ENCODE measurements around the gene TJP3.

TJP3 gene

DNA sequence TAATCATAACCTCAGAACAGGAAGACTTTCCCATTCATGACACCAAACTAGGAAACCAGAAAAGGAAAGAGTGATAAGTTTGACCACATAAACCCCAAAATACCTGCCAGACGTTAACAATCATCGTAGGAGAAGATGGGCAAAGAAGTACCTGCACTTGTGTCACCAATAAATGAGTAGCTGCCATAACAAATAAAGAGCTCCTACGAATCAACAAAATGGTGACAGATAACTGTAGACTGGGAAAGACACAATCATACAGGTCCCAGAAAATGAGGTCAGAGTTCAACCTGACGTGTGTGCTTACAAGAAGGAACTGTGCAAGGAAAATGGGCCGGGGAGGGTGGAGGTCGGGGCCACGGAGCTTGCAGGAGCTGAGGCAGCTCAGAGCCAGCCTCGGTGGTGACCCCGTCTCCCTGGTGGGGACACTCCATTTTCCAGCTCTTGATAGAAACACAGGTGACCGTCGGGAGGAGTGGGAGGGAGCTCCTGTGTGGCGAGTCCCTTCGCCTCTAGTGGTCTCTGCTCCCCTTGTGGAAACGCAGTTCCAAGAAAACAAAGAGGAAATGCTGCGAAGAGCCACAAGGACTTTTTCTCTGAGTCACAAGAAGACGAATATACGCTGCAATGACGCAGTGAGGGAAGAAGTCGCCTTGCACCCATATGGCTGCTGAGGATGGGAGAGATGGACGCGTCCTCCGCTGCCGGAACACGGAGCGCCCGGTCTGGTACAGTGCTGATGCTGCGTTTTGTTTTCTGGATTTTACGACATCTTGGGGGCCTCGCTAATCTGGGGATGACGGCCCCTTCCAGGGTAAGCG is 17.4 kb upstream of the TJP3 start:
- DNase-seq (ENCODE audit: low read depth in 4 of 4, low spot score in 1 of 4): no peak

DNA sequence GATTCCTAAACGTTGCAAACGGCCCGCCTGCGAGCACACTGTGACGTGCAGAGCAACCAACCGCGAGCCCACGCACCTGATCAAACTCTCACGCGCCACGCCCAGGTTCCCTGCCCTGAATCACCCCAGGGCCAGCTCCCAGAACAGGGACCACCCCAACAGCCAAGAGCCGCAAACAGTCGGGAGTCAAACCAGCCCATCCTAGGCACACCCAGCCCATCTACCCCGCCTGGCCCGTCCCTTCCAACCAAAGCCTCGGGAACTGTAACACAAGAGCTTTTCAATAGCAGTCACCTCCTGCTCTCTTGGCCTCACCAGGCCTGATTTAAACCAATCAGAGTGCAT is 16.8 kb upstream of the TJP3 start:
- no peak for DNase-seq (ENCODE audit: low read depth in 4 of 4, low spot score in 1 of 4)

DNA sequence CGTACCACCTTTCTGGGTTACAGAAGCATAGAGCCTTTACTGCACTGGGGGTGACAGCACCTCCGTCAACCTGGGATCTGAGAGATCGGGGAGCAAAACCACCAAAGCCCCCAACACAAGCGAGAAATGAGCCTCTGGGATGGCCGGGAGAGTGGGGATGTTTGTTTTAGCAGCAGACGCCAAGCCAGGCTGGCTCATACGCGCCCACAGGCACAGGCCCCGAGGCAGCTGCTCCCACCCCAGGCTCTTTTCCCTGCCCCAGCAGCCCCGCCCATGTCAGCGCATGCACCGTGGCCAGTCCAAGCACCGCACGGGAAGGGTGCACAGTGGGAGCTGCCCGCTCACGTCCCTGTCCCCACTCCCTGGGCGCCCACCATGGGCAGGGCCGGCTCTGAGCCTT is 16.5 kb upstream of the TJP3 start:
- no peak for DNase-seq (ENCODE audit: low read depth in 4 of 4, low spot score in 1 of 4)

DNA sequence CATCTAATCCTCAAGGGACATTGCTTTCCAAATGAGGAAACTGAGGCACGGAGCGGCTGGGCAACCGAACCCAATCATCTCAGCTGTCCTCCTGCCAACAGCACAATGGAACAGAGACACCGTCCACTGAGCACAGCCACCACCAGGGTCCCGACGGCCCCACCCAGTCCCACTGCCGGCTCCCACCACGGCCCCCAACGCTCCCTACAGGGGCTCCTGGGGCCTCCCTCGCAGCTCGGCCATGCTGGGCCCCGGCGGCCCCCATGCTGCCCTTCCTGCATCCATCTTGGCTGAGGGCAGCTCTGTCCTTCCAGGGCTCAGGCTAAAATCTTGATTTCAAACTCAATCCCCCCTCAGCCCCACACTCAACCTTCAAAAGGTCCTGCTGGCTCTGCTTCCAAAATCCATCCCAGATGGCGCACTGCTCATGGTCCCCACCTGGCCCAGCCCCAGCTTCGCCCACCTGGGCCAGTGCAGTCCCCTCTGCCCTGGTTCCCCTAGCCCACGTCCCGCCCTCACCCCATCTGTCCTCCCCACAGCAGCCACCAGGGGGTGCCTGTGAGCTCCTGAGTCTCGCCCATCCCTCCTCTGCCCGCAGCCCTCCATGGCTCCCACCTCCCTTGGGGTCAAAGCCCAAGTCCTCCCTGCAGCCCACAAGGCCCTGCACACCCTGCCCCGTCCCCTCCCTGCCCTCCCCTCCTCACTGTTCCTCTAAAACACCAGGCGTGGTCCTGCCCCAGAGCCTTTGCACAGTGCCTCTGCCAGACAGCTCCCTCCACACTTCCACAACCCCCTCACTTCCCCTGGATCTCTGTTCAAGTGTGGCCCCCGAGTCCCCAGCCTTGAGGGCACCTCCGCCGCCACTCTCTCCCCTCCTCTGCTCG is 15.8 kb upstream of the TJP3 start:
- peak in 1 of 4 experiments; percentile 42 for DNase-seq (ENCODE audit: low read depth in 4 of 4, low spot score in 1 of 4)

DNA sequence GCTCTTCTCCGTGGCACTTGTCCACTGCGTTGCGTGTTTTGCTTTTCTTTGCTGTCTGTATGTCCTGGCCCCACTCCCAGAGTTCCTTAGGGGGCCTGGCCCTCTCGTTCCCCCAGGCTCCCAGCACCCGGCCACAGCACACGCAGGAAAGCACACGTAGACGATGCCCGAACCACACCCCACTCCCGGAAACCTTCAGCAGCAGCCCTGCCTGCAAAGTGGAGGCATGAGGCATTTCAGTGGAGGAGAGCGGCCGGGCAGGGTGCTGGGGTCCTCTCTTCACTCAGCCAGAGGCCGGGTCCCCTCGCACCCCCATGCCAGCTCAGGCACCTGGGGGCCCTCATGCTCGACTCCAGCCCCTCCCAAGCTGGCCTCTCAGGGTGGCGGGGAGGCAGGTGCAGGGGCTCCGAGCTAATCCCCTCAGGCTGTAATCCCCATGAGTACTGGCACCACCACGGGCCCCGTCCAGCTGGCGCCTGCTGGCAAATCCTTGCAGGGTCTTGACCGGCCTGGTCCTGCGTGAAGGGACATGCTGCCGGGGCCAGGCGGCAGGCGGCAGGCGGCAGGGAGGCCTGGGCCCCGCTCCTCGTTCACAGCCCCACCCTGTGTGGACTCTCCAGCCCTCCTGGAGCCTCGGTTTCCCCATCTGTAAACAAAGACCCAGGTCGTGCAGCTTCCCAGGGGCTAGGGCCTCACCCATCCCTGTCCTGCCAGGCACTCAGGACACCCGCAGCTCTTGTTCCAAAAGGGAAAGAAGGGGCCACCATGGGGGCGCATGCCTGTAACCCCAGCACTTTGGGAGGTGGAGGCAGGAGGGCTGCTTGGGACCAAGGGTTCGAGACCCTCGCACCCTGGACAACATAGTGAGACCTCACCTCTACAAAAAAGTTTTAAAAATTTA is 14.9 kb upstream of the TJP3 start:
- DNase-seq (ENCODE audit: low read depth in 4 of 4, low spot score in 1 of 4): no peak

DNA sequence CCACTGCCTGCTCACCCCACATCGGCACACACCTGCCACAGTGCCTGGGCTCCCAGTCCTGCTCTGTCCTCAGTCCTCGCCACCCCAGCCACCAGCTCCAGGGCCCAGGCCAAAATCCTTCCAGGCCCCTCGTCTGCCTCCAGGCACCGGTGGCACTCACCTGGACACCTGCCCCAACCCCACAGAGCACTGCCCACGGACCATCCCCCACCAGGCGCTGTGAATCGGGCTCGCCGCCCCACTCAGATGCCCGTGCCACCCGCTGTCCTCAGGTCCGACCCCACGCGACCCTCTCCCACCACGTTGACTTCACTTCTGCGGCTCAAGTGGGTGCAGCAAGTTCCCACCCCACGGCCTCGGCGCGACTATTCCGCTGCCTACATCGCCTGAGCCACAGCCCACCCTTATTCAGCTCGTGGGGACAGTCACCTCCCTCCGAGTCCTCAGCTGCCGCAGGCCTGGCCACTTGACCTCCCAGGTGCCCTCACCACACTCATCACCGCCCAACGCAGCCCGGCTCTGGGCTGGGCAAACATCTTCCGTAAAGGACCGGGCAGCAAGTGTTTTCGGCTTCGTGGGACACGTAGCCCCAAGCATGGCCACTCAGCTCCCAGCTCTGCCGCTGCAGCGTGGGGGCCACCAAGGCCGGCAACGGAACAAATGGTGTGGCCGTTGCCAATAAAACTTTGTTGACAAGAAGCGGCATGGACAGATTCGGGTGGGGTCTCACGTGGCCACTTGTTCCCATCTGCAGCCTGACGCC is 13.6 kb upstream of the TJP3 start:
- DNase-seq (ENCODE audit: low read depth in 4 of 4, low spot score in 1 of 4): no peak

DNA sequence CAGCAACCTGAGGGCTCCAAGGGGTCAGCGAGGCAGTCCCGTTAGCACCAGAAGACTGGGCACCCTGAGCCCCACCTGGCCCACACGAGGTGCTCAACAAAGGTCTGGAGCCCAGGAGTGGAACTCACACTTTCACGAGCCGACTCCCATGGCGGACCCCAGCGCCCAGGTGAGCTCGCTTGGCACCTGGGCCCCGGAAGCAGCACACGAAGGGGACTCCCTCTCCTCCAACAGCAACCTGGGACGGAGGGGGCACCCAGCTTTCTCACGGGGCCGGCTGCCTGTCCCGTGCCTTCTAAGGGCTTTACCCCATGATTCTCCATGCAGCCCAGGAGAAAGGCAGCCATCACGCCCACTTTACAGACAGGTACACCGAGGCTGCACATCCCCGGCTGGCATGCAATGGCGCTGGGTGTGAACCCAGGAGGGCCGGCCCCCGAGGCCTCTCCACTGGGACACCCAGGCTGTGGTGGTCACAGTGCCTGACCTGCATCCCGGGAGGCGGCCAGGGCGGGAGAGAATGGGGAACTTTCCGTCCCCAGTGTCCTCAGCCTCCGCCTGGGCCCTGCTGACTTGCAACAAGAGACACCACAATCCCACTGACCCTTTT is 13.0 kb upstream of the TJP3 start:
- DNase-seq (ENCODE audit: low read depth in 4 of 4, low spot score in 1 of 4): no peak

DNA sequence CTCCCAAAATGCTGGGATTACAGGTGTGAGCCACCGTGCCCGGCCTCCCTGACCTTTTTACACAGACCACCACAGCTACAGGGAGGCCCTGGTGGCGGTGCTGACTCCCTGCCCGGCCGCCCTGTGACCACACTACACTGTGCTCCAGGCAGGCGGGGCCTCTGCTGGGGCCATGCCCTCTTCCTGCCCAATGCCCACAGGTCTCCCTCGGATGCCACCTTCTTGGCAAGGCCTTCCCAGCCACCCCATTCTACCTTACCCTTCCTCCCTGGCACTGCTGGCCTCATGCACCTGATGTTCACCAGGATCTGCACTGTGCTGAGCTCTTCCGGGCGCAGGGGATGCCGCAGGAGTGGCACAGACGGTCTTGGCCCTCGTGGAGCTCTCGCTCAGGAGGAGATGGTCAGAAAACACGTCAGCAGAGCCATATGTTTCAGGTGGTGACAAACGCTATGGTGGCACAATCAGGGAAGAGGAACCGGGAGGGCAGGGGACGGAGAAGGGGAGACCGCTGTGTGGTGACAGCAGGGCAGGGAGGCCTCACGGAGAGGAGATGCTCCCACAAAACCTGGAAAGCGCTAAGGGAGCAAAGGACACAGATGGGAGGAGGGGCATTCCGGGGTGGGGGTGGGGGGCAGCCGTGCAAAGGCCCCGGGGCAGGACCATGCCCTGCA is 12.1 kb upstream of the TJP3 start:
- DNase-seq (ENCODE audit: low read depth in 4 of 4, low spot score in 1 of 4): no peak

DNA sequence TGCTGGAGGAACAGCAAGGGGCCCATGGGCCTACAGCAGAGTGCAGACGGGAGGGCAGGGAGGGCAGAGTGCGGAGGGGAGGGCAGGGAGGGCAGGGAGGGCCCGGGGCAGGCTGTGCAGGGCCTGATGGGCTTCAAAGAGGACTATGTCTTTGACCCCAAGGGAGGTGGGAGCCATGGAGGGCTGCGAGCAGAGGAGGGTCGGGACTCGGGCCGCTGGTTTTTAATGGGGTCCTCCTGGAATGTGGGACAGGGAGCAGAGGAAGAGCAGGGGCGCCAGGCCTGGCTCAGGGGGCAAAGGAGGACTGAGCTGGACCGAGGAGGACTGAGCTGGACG is 11.6 kb upstream of the TJP3 start:
- DNase-seq (ENCODE audit: low read depth in 4 of 4, low spot score in 1 of 4): no peak

DNA sequence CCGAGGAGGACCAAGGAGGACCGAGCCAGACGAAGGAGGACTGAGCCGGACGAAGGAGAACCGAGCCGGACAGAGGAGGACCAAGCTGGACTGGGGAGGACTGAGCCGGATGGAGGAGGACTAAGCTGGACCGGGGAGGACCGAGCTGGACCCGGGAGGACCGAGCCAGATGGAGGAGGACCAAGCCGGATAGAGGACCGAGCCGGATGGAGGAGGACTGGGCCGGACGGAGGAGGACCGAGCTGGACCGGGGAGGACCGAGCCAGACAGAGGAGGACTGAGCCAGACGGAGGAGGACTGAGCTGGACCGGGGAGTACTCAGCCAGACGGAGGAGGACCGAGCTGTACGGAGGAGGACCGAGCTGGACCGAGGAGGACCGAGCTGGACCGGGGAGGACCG is 11.1 kb upstream of the TJP3 start:
- no peak for DNase-seq (ENCODE audit: low read depth in 4 of 4, low spot score in 1 of 4)

DNA sequence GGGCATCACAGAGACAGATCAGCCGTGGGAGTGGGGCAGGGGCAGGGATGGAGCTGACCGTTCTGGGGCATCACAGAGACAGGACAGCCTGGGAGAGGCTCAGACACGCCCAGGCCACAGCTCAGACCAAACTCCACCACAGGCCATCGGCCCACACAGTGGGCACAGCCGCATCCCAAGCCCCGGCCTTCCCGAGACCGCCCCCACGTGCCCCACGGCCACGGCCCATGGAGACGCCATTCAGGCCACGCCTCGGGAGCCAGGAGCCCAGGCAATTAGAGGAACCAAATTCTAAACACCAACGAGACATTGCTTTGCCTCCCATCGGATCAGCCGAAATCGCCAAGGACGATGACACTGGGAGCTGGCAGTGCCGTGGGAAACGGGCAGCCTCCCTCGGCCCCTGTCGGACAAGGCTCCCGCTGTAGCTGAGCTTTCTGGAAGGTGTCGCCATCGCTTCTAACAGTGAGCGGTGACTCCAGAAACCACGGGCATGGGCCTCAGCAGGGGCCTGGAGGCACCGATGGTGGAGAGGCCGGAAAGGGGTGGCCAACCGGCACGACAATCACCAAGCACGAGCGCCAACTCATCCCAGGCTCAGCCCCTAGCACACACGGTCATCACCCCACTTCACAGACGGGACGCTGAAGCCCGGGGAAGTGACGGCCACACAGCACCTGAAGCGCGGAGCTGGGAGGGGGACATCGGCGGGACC is 10.4 kb upstream of the TJP3 start:
- no peak for DNase-seq (ENCODE audit: low read depth in 4 of 4, low spot score in 1 of 4)

DNA sequence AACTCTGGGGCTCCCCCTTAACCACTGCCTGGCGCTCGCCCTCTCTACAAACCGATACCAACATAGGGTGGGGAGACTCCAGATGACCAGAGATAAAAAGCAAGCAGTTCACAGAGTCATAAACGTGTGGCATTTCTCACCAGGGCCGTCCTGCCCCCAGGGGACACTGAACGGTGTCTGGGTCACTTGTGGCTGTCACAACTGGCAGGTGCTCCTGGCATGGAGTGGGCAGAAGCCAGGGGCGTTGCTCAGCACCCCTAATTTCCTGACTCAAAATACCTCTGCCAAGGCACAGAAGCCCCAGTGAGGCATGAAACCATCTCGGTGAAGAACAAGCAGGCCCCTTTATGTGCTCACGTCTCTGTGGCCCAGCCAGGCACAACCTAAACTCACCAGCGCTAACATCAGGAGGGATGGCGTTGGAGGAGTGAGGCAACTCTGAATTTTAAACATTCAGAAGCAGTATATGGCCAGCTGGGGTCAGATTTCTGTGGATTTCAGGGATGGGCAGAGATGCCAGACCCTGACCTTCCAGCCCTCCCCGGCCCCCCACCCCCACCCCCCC is 9.7 kb upstream of the TJP3 start:
- no peak for DNase-seq (ENCODE audit: low read depth in 4 of 4, low spot score in 1 of 4)

DNA sequence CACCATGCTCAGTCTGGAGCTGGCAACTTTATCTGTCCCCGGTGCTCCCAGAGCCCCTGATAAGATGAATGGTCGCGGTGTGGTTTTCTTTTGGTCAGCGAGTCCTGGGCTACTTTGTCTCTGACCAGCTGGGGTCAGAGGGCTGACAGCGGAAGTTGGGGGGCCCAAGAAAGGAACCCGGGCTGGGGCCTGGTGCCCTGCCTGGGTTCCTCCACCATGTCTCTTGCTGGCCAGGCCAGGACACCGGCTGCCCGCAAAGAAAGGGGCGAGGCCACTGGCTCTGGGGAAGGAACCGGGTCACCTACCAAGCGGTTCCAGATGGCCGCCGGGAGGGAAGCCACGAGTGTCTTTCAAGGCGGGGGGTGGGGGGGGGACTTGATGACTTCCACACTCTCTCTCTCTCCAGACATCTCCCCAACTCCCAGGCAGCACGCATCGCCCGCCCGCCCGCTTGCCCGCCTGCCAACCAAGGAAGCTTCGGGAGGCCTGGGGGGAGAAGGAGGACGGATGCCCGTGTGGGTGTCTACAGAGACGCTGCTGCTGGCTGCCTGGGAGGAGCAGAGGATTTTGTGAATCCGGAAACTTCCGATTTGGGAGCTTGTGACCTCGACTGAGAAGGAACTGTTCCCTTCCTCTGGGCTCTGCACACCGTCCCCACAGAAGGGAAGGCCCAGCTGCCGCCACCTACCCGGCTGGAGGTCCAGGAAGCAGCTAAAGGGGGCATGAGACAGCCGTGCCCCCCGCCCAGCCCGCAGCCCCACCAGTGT is 9.0 kb upstream of the TJP3 start:
- no peak for DNase-seq (ENCODE audit: low read depth in 4 of 4, low spot score in 1 of 4)

DNA sequence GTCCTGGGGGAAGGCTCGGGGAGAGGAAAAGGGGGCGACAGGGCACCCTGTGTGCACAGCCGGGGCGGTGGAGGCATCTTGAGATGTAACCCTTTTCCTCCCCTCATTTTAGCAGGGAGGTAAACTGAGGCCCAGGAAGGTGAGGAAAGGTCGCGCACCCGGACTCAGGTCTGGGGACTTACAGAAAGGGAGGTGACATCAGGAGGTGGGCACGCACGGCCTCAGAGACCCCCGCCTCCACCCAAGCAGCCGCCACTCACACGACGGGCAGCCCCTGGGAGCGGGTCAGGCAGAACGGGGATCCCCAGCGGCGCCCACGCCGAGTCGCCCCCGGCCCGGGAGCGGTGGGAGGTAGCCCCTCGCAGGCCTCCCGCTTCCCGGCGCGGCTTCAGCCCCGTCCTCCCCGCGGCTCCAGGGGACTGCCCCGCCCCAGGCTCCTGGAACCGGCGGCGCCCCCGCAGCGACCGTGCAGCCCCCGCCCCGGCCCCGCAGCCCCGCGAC is 8.4 kb upstream of the TJP3 start:
- no peak for DNase-seq (ENCODE audit: low read depth in 4 of 4, low spot score in 1 of 4)

DNA sequence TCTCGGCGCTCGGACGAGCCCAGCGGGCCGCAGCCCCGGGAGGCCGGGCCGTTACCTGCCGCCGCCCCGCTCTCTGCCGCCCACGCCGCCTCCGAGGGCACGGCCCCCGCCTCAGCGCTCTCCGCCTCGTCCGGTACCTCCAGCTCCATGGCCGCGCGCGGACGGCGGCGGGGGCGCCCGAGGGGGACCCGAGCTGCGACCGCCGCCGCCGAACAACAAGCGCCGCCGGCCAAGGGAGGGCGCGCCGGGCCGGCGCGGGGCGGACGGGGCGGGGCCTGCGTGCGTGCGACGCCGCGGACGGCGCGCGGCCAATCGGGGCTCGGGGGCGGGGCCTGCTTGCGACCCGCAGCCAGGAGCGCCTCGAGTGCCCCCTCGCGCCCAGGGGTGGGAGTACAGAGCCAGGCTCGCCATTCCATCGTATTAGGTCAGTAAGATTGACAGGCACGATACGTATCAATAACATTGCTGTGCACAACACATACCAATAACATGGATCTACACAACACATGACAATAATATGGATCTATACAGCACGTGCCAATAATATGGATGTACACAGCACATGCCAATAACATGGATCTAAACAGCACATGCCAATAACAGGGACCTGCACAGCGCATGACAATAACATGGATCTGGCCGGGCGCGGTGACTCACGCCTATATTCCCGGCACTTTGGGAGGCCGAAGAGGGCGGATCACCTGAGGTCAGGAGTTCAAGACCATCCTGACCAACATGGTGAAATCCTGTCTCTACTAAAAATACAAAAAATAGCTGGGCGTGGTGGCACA is 7.7 kb upstream of the TJP3 start, which contains the start of gene PIP5K1C:
TSS of gene PIP5K1C (minus strand) at position 227 of the 791 bp plus-strand sequence. CDS start at position 149, 78 bp downstream.
- DNase-seq (ENCODE audit: low read depth in 4 of 4, low spot score in 1 of 4): peak; percentile 90 to 96 (median 90)

DNA sequence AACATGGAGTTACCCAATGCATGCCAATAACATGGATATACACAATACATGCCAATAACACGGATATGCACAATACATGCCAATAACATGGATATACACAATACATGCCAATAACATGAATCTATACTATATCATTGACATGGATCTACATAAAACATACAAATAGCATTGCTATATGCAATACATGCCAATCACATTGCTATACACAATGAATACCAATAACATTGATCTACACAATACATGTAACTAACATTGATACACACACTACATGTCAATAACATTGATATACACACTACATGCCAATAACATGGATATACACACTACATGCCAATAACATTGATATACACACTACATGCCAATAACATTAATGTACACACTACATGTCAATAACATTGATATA is 7.0 kb upstream of the TJP3 start:
- no peak for DNase-seq (ENCODE audit: low read depth in 4 of 4, low spot score in 1 of 4)

DNA sequence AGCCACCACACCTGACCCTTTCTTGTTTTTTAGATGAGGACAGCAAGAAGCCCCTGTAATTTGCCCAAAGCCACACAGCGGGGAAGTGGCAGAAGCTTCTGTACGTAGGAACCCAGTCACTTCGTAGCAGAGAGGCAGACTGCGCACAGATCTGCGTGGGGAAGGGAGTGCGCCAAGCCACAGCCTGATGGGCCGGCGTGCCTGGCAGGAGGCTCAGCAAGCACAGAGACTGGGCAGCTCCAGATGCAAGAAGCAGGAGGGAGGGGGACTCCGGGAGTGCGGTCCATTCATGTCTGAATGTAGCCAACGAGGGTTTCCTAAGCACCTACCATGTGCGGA is 347 bp upstream of the TJP3 start:
- no peak for DNase-seq (ENCODE audit: low read depth in 4 of 4, low spot score in 1 of 4)

All from stimulated activated CD4-positive, alpha-beta T cell treated with anti-CD3 and anti-CD28 coated beads, Interleukin-1b, Interleukin-23, amount 100 ng/mL, for 24 hours (primary cell).